ENCODE data around the gene PRKAG1.

PRKAG1 gene

GRCh38 chr12:48980389-48980952 is 38.1 kb downstream of the PRKAG1 start:
- no peak for DNase-seq

GRCh38 chr12:48979602-48980388 is 38.8 kb downstream of the PRKAG1 start:
- DNase-seq: no peak

DNA sequence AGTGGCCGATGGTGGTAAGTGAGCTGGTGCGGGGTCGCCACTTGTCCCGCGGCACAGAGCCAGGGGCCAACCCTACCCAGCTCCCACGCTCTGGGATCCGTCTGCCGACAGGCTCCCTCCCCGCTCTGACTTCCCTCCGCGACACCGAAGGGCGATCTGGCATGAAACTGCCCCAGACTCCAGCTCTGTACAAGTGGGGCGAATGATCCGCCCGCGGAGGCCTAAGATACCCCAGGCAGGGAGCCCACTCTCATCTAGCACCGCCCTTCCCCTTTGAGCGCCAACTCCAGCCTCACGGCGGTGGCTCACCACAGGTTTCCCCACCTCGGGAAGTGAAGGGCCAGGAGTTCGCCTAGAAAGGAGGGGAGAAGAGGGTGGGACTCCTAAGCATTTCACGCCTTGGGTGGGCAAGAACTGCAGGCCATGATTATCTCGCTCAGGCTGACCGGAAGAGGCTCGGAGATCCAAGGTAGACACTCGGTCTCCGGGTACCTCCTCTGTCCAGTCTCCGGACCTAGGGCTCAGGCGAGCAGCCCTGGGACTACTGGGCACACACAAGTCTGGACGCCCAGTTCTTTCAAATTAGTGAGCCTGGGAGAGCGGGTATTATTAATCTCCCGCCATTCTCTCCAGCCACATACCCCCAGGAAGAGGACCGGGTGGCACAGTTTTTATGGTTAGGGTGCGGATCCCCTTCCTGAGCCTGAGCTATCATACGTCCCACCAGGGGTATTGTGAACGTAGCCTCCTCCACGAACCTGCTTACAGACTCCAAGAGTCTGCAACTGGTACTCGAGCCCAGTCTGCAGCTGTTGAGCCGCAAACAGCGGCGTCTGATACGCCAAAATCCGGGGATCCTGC is 39.6 kb downstream of the PRKAG1 start:
- DNase-seq: no peak

GRCh38 chr12:48978291-48978740 is 40.3 kb downstream of the PRKAG1 start, which contains the start of gene WNT1:
Gene WNT1 (plus strand): TSS chr12:48978322. CDS start chr12:48978651, 329 bp downstream.
- DNase-seq: no peak

DNA sequence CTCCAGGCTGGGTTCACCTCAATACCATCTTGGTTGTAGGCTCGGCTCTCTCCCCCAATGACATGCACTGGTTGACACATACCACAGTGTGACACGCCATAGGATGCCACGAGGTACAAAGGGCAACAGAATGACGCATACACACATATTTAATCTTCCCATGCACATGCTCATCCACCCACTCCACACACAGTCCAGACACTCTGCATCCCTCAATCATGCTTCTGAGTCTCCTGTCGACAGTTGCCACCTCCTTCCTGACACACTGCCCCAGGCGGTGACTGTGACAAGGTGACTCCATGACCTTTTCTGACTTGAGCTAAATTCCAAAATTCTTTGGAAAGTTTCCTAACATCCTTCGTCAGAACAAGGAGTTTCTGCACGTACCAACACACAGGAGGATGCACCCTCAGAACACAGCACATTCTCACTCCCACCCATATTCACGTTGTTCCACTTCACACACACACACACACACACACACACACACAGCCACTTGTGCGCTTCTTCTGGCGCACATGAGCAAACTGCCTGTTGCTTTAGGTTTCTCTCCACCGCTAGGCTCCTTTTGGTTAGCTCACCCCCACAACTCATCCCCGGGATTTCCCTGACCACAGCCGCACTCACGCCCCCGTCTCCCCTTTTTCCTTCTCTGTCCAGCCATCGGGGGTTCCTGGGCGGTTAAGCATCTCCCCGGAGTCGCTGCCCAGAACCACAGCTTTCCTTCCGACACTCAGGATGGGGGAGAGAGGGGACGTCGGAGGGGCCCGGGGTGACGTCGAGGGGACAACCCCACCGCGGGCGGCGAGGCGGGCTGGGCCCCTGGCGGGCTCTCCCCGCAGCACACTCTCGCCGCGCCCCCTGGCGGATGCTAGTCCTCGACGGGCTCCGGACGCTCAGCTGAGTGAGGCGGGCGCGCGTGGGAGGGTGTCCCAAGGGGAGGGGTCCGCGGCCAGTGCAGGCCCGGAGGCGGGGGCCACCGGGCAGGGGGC is 41.0 kb downstream of the PRKAG1 start:
- no peak for DNase-seq

DNA sequence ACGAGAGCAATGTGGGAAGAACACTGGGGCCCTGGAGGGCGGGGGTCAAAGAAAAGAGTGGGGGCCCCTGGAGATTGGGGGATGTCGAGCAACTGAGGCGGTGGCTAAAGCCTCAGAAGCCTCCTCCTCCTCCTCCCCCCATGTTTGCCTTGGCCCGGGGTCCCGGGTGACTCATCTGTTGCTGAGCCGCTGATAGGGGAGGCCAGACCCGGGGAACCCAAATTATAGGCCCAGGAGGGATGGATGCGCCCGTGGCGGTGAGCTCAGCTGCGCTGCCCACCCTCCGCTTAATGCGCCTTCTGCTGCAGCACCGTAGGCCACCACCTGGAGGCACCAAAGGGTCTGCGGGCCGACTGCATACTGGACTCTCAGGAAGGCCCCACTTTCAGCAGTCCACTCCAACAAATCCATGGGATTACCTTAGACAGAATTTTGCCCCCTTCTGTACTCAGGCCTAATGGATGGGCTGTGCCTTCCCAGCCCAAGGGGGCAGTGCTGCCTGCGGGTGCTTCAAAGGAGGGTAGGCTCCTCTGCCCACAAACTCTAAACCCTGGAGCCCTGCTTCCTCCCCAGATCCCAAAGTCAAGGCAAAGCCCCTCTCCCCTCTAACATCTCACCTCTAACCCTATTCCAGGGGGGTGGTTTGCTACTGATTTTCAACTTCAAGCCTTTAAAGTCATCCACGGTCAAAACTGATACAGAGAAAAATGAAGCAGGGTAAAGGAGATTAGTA is 44.5 kb downstream of the PRKAG1 start:
- no peak for DNase-seq

DNA sequence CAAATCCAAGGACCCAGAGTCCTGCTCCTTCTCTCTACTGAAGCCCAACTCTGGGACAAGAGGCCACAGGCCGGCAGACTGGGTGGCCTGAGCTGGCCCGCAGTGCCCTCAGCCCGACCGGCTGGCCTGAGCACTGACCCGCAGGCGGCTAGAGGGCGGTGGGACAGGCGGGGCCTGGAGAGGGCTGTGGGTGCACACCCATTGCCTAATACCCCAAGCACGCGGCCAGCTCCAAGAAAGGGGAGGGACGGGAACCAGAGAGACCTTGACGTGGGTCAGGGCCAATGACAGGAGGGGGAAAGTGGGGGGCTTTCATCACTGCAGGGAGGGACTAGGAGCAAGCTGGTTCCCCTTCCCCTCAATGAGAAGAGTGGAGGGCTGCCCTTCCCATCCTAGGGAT is 45.0 kb downstream of the PRKAG1 start:
- no peak for DNase-seq

DNA sequence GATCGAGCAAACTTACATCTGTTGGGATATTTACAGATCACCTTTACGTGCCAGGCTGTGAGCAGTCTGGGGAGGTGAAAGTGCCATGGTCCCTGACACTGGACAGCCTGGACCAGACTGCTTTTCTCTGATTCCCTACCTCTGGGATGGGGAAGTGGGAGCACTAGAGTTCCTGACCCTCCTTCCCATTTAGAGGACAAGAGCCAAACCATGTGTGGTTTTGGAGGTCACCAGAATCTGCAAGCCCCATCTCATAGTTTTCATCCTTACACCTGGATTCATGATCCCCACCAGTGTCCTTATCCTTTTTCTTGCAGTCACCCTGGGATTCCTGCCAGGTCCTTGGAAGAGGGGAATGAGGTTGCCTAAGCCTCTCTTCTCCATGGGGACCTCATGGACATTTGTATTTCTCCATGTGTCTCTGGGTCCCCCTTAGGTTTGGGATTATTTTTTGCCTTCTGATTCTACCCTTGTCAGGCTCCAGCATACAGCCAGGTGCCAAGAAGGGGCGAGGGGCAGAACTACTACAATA is 45.6 kb downstream of the PRKAG1 start:
- DNase-seq: no peak

GRCh38 chr12:48972213-48972951 is 46.2 kb downstream of the PRKAG1 start:
- no peak for DNase-seq

GRCh38 chr12:48970702-48971334 is 47.8 kb downstream of the PRKAG1 start:
- DNase-seq: no peak

- DNase-seq: no peak
Measured at GRCh38 chr12:48969833-48970701, 48.5 kb downstream of the PRKAG1 start.

GRCh38 chr12:48969160-48969771 is 49.3 kb downstream of the PRKAG1 start:
- DNase-seq: no peak

DNA sequence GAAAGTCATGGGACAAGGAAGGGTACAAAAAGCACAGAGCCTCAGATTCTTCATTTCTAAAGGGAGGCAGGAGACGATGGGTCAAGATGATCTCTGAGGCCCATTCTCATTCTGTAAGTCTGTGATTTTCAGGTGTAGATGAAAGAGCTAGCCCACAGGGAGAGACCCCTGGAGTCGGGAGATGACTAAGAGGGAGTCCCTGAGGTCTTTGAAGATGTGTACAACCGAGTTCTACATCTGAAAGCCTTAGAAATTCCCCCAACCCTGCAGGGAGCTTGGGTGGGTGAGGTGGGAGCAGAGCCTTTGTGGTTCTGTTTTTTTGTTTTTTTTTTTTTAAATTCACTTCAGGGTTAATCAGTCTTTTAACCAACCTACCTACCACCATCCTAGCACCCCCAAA is 50.1 kb downstream of the PRKAG1 start:
- DNase-seq: no peak

DNA sequence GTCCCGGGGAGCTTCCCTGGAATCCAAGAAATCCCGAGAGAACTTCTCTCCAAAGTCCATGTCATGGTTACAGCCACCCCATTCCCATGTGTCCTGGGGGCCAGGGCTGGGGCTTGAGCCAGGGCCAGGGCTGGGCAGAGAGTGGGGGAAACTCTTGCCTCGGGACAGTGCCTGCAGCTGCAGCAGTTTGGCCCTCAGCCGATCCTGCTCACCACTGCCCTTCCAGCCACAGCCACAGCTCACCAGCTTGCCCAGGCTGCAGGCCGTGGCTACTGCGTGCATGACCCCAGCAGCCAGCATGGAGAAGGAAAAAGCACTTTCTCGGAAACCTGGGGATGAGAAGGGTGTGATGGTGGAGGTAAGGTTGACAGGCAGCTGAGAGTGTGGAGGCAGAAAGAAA is 50.6 kb downstream of the PRKAG1 start:
- no peak for DNase-seq

DNA sequence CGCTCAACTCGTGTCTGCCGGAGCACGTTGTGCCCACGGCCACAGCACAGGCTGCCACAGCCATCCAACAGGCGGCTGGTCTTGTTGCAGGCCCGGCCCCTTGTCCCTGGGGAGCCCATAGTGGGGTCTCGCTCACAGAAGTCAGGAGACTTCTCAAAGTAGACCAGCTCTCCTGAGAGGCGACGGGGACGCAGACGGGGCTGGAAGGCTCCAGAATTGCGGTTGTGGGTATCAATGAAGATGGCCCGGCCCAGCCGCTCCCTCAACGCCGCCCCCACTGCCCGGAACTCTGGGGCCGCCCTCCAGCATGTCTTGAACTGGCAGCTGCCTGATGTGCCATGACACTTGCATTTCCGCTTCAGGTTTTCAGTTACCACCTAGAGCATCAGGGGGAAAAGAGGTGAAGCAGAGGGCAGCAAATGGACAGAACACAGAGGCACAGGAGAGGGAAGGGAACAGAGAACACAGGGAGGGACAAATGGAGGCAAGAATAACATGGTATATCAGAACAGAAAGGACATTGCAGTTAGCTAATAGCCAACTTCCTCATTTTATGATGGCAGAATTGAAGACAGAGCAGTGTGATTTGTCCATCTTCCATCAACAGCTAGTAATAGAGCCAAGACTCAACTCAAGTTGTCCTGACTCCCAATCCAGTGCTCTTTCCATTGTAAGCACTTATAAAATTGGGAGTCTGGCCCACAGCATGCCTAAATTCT is 52.2 kb downstream of the PRKAG1 start:
- DNase-seq: no peak

- no peak for DNase-seq
Measured at GRCh38 chr12:48965298-48965838, 53.2 kb downstream of the PRKAG1 start.

- no peak for DNase-seq
Measured at GRCh38 chr12:48961801-48962200, 56.8 kb downstream of the PRKAG1 start.

- no peak for DNase-seq
Measured at GRCh38 chr12:48961331-48961730, 57.2 kb downstream of the PRKAG1 start.
